LHCN-M2 (cell line): ENCODE results near the gene ZNF157. TPM values are rescaled to one million over a fixed set of nuclear protein-coding genes. Genes with fewer than 3 reads are reported as not detected.
"Not testable (repeated sequence)": the region's sequence is repeated elsewhere in the genome, so short reads cannot be mapped to it uniquely, and the experiment has no call there.

Experiments used
- DNase-seq: peaks from one replicate; pipeline ENCODE4 v3.0.0-alpha.2; 2012; ENCODE audit warnings: low read depth
- polyA plus RNA-seq: library from polyadenylated mRNA; unstranded; fragments of >200 nt; gene quantifications from one replicate; pipeline ENCODE4 v1.2.1, GENCODE V29; 2012; ENCODE audit warnings: missing spikeins
- total RNA-seq: library from RNA; depleted of rRNA; stranded (reverse); fragments of >200 nt; gene quantifications from 2 replicates; pipeline ENCODE4 v1.2.3, GENCODE V29; 2014; rRNA removed

ZNF157 gene
- total RNA-seq: 0.06 TPM in 1 of 2 replicates, not detected in the other
- polyA plus RNA-seq: 0.02 TPM

DNA sequence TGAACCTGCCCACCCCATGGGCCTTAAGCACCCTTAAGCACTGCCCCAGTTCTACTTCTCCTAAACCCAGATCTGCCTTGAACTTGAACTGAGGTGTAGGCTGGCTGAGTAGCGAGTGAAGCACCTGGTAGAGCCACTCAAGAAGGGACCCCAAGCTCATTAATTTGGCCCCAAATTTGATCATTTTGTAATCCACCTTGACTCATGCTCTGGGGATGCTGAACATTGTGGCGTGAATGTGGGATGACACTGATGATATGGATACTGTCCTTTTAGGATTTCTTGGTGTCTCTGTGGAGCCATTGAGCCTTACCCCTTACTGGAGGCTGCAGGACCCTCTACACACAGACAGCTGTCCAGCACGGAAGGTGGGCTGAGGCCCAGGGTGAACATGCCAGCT lies at the start of gene ZNF157:
Gene ZNF157, plus strand, starts transcription at position 301 of the 400 bp plus-strand sequence. Its CDS starts 91 bp downstream, at position 392.
- DNase-seq: no peak

DNA sequence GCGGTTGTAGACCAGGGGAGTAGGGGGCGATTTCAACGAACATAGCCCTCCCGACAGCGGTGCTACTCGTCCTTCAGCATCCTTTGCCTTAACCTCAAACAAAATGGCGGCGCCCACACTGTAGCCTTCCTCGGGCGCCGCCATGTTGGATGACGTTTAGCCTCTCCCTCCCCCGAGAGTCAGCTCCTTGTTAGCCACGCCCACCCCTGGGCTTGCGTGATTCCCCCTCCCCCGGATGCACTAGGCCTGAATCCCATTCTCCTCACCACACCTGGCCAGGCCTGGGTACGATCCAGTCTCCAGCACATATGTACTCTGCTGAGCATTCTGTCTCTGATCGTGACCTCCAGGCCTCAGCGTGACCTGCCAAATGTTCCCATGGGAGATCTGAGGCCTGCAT lies 49.0 kb upstream of the ZNF157 start:
- no peak for DNase-seq

DNA sequence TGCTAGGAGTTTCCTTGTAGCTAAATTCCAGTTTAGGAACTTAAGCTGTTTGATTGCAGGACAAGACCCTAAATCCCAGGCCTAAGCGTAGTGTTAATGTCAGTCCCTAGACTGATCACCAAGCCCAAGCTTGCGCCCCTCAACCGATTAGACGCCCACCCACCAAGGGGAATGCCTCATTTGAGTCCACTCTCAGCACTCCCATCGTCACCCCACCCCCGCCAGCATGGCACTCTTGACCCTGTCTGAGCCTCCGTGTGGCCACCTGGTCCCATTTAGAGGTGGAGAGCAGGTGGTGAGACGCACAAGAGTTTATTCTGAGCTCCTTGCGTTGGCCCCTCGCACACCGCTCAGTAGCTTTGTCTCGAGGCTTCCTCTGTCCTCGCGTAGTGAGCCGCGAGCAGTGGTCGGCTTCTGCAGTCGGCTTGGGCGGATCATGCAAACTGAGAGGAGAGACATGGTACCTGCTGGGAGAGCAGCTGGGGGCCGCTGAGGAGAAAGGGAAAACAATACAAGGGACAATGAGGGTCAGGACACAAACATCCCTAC lies 48.5 kb upstream of the ZNF157 start:
- no peak for DNase-seq

DNA sequence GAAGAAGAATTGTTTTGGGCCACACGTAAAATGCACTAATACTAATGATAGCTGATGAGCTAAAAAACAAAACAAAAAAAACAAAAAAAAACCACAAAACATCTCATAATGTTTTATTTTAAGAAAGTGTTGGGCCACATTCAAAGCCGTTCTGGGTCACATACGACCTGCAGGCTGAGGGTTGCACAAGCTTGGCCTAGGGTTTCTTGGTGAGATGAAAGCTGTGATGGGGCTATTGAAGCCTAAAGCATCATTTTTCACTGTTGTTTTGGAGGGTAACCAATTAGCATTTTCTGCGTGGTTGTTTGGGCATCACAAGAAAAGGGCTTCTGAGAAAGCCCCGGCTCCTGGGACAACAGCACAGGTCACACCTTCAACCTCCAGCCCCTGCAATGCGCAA lies 42.5 kb upstream of the ZNF157 start:
- no peak for DNase-seq

DNA sequence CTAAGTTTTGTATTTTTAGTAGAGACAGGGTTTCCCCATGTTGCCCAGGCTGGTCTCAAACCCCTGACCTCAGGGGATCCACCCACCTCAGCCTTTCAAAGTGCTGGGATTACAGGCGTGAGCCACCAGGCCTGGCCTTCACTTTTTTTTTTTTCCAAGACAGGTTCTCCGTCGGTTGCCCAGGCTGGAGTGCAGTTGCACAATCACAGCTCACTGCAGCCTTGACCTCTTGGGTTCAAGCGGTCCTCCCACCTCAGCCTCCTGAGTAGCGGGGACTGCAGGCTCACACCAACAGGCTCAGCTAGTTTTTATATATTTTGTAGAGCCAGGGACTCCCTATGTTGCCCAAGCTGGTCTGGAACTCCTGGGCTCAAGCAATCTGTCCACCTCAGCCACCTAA lies 37.6 kb upstream of the ZNF157 start:
- not testable (repeated sequence) for DNase-seq

DNA sequence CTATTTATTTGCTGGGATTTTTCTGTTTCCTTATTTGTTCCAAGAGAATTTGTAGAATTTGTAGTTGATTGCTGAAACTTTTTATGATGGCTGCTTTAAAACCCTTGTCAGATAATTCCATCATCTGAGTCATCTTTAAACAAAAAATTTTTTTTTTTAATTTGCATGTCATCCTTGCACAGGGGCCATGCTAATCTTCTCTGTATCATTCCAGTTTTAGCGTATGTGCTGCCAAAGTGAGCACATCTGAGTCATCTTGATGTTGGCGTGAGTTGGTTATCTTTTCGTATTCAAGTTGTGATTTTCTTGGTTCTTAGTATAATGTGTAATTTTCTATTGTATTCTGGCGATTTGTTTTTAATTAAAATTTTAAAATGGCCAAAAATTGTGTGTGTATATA lies 18.7 kb upstream of the ZNF157 start:
- DNase-seq: peak; percentile 51

DNA sequence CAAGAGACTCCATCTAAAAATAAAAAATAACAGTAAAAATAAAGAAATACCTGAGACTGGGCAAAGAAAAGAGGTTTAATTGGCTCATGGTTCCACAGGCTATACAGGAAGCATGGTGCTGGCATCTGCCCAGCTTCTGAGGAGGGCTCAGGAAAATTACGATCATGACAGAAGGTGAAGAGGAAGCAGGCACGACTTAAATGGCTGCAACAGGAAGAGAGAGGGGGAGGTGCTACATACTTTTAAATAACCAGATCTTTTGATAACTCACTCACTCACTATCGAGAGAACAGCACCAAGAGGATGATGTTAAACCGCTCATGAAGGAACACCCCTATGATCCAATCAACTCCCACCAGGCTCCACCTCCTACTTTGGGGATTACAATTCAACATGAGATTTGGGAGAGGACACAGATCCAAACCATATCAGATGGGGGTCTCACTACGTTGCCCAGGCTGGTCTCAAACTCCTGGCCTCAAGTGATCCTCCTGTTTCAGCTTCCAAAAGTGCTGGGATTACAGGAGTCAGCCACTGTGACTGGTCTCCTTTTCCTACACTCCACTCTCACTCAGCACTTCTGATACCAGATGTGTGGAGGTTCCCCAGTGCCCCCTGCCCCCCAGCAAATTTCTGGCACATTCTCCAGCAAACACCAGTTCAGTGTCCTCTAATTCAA lies 11.9 kb upstream of the ZNF157 start:
- no peak for DNase-seq

DNA sequence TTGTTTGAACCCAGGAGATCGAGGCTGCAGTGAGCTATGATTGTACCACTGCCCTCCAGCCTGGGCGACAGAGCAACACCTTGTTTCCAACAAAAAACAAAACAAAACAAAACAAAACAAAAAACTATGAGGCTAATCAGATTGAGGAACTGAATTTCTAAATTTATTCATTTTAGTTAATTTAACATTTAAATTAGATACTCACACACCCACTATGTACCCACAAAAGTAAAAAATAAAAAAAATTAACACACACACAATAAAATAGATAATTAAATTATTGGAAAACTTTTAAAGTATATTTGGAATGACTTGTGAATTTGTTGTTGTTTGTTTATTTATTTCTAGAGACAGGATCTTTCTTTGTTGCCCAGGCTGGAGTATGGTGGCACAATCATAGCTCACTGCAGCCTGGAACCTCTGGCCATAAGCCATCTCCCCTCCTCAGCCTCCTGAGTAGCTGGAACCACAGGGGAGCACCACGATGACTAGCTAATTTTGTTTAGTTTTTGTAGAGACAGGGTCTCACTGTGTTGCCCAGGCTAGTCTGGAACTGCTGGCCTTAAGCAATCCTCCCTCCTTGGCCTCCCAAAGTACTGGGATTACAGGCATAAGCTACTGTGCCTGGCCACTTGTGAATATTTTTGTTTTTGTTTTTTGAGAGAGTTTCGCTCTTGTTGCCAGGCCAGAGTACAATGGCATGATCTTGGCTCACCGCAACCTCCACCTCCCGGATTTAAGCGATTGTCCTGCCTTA lies 9.8 kb upstream of the ZNF157 start:
- no peak for DNase-seq

DNA sequence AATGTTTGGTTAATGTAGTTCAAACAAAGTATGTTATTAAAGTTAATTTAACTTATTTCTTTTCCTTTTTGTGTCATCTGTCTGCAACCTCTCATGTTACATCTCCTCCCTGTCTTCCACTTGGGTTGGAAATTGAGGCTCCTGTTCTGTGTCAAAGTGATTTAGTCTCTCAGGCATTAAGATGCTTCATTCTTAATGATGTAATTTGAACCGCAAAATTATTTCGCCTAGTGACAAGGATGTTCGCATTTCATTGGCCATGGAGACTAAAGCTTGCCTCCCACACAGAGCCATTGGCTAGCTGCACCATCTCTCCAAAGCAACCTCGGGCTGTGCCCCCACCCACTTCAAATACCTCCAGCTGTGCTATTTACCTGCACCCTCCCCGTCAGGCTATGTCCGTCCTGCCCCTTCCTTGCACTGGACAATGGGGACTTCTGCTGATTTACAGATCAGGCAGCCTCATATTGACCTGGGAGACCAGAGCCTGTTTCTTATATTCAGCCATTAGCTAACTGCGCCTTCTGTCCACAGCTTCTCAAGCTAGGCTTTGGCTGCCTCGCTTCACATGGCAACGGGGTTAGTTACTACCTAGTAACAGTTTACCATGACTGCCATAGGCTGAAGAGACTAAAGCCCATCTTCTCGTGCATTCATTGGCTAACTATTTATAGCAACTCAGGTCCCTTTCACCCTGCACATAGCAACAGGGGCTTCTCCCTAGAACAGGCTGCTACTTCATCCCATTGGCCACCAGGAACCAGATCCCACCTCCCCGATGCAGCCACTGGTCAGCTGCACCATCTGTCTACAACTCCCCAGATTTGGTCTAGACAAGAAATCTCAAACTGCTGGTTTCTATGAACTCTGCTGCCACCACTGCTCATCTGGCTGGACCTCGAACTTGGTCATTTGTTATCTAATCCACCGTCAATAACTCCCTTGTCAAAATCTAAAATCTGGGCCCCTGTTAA lies 8.6 kb upstream of the ZNF157 start:
- peak; percentile 93 for DNase-seq

DNA sequence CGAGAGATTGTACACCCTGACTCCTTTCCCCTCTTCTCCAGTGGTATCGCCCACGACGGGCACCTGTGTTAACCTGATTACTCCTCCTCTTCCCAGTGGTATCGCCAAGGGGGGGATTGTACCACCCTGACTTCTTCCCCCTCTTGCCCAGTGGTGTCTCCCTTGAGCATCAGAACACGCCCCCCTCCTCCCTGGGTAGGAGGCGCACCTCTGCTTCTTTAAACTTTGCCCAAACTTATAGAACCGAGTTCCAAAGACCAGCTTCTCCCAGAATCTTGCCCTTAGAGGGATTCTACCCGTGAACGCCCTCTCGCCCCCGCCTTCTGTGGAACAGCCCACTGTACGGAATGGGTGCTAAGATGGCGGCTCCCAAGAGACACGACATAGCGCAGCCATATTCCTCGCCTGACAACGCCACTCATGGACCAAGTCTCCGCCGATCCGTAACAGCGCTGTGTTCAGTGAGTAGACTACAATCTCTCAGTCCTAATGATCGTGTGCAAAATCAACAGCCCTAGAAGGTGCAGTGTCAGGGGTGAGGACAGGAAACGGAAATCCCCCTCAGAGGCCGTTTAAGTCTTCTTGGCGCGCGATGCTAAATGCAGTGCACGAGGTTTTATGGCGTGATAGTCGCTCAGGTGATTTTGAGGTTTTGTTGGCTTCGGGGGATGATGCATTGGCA lies 4.2 kb upstream of the ZNF157 start:
- peak; percentile 74 for DNase-seq

DNA sequence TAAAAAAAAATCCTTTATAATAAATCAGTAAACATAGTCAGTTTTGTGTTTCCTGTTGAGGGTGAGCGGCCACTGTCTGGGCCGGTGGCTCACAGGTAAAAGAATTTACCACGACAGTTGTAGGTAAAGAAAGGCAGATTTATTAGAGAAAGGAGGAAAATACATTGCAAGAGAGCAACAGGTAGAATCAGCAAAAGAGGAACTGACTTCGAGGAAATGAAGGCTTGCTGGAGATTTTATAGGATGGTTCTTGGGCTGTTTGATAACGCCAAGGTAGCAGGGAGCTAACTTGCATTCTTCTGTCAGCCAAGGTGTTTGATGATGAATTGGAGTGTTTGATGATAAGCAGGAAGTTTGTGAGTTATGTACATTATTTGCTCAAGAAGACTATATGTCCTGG lies 2.8 kb downstream of the ZNF157 start:
- no peak for DNase-seq

DNA sequence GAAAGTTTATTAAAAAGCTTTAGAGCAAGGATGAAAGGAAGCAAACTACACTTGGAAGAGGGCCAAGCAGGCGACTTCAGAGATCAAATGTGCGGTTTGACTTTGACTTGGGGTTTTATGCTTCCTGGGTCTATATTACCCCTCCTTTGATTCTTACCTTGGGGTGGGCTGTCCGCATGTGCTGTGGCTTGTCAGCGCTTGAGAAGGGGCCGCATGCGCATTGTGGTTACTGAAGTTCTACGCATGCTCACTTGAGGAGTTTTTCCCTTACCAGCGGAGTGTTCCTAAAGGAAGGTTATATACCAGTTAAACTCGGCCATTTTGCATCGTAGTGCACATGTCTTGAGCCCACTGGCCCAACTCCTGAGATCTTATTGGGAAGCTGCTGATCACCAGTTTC lies 9.9 kb downstream of the ZNF157 start:
- DNase-seq: no peak

DNA sequence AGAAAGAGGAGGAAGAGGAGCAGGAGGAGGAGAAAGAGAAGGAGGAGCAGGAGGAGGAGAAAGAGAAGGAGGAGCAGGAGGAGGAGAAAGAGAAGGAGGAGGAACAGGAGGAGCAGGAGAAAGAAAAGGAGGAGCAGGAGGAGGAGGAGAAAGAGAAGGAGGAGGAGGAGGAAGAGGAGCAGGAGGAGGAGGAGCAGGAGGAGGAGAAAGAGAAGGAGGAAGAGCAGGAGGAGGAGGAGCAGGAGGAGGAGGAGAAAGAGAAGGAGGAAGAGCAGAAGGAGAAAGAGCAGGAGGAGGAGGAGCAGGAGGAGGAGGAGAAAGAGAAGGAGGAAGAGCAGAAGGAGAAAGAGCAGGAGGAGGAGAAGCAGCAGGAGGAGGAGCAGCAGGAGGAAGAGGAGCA lies 10.5 kb downstream of the ZNF157 start:
- not testable (repeated sequence) for DNase-seq

DNA sequence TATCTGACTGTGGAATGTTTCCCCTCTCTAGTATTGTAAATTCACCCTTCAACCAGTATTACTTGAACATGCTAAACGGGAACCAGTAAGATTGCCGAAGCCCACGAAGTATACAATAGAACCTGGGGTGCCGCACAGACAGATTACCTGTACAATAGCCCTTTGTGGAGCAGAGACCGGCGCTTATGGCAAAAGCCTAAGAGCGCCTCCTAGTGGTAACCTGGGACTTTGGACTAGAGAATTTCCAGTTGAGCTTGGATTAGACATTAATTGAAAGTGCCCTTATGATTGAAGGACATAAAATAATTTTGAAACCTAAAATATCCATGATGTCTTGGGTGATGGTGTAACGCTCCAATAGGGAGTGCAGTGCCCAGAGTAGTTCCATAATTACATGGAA lies 14.1 kb downstream of the ZNF157 start:
- peak; percentile 40 for DNase-seq

DNA sequence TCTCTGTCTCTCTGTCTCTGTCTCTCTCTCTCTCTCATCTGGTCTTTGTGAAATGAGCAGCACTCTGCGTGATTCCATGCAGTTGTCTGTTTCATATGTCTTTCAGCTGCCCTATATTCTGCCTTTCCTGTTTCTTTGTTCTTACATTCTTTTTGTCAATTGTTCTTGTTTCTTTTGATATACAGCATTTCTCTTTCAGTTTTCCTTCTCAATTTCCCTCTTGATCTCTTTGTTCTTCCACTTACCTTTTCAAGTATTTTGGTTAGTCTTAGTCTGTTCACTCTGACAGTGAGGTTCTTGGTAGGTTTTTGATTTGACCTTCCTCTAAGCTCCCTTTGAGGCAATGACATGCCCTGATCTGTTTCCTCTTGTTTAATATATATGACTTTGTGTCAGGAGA lies 20.4 kb downstream of the ZNF157 start:
- no peak for DNase-seq

DNA sequence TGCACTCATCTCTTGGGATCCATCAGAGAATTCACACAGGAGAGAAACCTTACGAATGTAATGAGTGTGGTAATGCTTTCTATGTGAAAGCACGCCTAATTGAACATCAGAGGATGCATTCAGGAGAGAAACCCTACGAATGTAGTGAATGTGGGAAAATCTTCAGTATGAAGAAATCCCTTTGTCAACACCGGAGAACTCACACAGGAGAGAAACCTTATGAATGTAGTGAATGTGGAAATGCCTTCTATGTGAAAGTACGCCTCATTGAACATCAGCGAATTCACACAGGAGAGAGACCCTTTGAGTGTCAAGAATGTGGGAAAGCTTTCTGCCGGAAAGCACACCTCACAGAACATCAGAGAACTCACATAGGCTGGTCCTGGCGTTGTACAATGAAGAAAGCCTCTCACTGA lies 42.8 kb downstream of the ZNF157 start:
- no peak for DNase-seq

DNA sequence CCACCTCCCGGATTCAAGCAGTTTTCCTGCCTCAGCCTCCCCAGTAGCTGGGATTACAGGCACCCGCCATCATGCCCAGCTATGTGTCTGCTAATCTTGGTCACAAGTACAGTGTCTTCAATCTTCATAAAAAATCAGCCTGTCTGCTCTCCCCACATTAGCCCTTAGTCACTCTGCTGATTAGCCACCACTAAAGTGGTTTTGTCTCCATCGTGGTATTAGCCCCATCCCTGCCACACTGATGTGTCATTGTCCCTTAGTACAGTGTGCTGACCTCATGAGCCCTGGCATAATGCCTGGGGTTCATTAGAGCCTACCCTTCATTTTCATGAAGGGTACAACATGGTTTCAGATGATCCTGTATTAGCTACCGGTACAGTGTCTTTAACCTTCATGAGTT lies 49.9 kb downstream of the ZNF157 start:
- no peak for DNase-seq

DNA sequence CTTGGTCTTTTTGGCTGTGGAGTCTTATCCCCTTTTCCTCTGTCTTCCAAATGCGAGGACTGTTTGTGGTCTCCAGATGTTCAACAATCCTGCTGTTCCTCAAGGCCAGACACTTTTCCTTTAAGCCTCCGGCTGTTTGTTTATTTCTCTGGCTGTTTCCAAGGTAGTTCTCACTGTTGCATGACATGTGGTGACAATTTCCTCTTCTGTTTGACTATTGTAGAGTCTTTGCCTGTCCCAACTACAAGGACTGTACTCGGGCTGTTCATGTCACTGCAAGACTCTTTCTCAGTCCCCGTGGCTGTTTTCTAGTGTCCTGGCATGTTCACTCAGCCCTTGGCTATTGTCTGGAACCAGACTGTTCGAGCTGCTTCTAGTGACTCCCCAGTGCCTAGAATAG lies 50.6 kb downstream of the ZNF157 start:
- no peak for DNase-seq

DNA sequence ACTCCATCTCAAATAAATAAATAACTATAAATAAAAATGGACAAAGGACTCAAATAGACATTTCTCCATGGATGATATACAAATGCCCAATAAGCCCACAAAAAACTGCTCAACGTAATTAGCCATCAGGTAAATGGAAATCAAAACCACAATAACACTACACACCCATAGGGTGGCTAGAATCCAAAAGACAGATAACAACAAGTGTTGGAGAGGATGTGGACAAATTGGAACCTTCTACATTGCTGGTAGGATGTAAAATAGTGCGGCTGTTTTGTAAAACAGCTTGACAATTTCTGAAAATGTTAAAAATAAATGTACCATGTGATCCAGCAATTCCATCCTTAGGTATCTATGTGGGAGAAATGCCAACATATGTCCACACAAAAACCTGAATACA lies 52.1 kb downstream of the ZNF157 start:
- DNase-seq: no peak

DNA sequence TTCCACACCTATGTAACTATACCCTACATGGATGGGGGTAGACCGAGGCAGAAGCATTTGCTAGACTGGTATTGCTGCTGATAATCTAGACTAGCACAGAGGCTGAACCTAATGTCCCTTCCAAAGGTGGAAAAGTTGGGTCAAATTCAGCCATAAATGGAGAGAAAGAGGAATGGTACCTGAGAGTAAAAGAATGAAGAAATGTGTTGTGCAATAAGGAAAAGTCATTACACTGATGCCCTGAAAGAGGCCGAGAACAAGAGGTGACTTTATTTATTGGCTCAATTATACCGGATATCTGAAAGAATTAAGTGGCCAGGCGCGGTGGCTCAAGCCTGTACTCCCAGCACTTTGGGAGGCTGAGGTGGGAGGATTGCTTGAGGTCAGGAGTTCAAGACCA lies 60.5 kb downstream of the ZNF157 start:
- no peak for DNase-seq

DNA sequence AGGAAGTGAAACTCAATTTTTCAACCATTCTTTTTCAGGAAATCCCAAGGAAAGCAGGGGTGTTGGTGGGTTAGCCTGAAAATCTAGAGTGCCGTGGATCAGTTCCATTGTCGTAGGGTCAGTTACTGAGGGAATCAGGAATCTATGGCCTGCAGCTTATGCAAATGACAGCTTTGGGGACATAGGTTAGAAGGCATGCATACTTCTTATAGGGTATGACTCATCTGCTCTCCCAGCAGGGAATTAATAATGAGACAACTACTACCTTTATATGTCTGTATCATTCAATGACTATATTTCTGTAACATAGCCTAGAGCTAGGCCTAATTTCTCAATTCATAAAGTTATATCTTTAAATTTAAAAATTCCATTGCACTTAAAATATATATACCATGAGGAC lies 76.1 kb downstream of the ZNF157 start:
- no peak for DNase-seq
